GDM1 (cell line): ENCODE results near the gene ASB9.
"Not testable (repeated sequence)": the region's sequence is repeated elsewhere in the genome, so short reads cannot be mapped to it uniquely, and the experiment has no call there.

ENCODE experiments used
- DNase-seq: peaks from one replicate; lab custom pipeline; 2025; lab: John Stamatoyannopoulos, UW

Gene ASB9

DNA sequence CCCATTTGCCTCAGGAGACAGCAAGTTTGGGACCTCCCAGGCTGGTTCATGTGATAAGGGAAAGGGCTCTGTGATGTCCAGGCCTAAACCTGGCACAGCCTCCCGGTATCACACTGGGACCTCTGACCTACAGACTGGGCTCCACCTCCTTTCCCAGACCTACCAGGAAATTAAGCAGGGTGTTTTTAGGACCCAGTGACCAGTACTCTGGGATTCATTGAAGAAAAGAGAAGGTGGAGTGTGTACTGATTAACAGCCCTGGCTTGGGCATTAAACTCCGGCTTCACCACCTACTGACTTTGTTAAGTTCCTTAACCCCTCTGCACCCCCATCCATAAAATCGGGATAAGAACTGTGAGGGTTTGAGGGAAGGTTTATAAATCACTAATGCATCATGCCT is 28.6 kb downstream of the ASB9 start:
- DNase-seq = no peak

DNA sequence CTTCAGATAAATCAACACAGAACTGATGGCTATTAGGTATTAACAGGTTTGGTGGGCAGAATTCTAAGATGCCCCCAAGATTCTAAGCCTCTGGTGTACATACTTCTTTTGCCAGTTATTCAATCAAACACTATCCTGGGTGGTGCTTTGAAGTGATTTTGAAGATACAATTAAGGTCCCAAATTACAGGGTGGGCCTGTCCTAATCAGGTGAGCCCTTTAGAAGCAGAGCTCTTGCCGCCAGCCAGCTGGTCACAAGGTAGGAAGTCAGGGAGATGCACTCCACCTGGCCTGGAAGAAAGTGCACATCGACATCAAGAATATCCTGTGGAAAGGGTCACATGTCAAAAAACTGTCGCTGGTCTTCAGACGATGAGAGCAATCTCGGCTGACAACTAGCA is 29.5 kb downstream of the ASB9 start:
- DNase-seq = no peak

DNA sequence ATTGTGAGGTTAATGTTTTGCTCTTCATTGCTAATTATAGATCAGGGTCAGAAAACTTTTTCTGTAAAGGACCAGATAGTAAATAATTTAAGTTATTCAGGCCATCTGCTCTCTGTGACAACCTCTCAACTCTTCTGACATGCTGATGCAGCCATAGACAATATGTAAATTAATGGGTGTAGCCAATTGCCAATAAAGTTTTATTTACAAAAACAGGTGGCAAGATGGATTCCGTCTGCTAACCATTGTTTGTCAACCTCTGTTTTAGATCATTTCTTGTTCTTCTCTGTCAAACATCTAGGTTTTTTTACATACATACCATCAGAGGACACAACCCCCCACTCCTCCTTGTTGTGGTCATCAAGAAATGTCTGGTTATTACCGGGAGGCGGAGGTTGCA is 33.7 kb downstream of the ASB9 start:
- no peak for DNase-seq

DNA sequence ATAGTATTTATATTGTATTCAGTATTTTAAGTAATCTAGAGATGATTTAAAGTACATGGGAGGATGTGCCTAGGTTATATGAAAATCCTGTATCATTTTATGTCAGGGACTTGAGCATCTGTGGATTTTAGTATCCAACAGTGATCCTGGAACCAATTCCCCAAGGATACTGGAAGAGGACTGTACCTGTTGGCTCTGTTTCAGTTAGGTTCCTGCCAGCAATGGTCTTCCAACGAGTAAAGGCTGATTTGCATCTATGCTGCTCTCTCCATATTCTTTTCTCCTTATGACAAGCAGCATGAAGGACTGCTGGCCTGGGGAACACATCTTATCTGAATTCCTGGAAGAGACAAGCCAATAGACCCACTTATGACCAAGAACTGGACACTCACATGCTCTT is 34.9 kb downstream of the ASB9 start:
- no peak for DNase-seq

DNA sequence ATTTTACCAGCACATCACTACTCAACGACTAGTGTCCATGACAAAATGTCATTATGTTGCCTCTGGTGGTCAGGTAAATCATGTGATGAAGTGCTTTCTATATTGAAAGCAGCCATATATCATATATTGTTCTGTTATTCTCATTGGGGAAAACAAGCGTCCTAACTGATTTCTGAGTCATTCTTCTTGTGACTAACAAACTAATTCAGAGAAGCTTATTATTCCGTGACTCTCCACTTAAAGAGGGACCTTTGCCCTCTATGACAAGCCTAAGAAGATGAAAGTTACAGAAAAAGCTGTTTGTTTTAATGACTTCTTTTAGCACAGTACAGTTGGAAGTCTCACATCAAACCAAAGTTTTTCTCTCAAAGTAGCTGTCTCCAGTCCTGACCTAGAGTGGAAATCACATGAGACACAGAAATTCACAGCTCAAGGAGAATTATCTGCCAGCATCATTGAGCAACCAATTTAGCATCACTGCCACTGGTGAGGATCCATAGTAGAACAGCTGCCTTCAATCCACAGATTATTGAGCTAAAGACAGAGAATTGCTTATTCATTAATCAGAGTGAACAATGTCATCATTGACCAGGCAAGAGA is 36.4 kb downstream of the ASB9 start:
- no peak for DNase-seq

DNA sequence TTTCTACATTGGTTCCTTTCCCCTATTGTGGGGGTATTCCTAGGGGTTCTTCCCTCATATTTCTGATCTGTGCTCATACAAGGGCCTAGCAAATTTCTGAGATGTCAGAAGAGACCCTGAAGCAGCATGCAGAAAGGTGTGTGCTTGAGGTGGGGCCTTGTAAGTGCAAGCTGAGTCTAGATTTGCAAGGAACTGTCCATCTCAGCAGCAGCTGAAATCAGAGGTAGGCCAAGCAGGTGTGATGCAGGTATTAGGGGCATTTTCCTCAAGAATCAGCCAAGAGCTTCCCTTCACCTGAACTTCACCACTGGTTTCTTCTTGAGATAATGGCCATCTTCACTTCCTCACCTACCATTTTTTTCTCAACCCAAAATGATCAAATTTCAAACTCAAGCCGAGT is 45.1 kb downstream of the ASB9 start:
- DNase-seq = no peak

DNA sequence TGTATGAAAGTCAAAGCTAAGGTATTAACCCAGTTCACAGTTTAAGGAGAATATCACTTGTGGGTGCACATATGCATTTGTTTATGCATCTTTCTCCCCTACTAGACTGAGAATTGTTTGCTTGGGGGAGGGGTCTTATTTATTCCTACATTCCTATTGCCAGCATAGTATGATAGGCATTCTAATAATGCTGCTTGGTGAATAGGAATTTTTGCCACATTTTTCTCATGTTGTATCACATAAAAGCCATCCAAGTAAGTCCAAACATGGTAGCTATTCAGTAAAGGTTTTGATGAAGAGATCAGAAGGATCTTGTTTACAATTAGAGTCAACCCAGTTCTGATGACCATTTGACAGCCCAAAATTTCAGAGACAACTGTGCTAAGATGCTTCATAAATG is 48.6 kb downstream of the ASB9 start:
- no peak for DNase-seq

DNA sequence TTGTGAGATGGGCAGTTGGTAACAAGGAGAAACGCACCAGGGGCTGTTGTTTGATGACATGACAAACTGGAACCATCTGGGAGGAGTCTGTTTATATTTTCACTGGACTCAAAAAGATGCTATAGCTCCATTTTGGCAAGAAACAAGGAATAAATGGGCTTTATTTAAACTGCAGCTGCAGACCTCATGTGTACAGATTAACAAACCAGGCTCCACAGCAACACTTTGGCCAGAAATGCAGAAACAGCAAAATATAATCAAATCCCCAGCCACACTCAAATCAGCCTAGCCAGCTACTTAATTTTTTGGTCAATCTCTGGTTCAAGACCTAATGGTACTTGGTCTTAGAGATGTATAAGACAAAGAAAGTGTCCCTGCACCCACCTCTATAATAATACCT is 52.7 kb downstream of the ASB9 start:
- DNase-seq = no peak

DNA sequence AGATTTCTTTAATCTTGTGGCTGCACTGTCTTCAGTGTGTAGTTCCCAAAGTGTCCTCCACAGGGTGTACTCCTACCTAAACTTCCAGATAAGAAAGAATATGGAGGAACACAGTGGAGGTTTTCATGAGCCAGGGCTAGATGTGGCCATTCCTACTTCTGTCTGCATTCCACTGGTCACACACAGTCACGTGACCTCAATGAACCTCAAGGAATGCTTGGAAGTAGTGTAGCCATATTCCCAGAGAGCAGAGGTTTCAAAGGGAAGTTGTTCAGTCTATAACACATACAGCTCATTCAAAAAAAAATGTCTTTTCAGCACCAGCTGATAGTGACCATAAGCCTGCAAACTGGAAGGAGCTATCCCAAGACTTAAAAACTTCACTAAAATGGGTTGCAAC is 53.6 kb downstream of the ASB9 start:
- DNase-seq = no peak

DNA sequence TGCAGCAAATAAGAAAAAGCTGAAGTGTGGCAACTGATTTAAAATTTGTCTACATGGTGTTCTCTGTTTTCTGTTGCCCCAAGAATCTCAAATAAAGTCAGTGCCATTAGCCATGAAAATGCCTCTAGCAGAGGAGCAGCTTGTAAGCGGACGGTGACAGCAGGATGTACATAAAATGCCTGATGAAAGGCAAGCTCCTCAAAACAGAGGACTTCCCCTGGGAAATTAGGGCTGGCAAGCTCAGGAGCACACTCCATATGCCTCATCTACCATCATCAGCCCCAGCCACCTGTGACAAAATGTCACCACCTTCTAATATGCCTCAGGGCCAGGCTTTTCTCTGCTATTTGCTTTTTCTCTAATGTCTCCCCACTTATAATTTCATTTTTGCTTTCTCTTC is 54.5 kb downstream of the ASB9 start:
- DNase-seq = no peak

DNA sequence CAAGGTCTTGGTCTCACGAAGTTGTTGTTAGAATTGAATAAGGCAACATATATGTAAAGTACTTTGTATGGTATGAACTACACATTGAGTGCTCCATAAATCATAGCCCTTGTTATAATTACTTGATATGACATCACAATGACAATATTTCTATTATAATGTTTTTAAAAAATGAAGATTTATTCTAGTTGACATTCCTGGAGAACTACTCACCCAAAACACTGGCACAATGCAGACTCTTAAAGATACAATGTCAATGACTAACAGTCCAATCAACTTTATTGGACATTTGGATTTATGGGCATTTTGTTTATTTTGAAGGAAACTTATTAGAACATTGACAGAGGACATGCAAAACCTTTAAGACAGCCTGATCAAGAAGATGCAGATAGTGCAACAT is 55.3 kb downstream of the ASB9 start:
- no peak for DNase-seq

DNA sequence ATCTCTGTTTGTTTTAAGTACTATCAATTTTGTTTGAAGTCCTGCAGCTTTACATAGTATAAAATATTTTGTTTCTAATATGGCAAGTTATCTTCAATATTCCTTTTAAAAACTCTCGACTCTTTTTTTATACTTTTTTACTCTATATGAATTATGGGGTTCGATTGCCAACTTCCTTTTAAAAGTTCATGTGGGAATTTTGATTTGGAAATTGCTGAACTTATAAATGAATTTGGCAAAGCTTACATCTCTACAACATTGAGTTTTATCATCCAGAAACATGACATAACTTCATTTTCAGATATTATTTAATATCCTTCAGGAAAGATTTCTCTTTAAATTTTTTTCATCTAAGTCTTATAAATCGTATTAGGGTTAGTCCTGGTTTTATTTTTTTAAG is 60.8 kb downstream of the ASB9 start:
- no peak for DNase-seq

DNA sequence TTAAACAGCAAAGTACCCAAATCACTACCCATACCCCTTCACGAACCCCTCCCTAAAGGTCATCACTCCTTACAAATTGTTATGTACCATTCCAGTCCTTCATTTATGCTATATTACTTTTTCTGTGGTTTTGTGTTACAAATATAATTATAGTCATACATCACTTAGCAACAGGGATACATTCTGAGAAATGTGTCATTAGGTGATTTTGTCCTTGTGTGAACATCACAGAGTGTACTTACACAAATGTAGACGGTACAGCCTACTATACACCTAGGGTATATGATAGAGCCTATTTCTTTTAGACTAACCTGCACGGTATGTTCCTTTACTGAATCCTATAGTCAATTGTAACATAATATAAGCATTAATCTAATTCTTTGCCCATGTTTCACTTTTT is 61.9 kb downstream of the ASB9 start:
- no peak for DNase-seq

DNA sequence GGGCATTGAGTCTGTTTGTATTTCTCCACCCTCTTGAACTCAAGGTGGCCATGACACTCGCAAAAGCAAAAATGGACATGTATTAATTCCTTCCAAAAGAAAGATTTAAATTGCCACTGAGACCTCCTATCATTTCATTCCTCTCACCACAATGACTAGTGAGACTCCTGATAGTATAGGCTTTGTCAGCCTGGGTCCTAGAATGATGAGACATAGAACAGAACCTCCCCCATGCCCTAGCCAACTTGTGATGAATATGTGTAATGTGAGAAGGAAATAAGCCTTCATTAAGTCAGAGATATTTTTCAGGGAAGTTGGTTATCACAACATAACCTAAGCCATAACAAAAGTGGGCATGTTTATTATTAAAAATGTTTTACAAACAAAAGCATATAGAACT is 62.5 kb downstream of the ASB9 start:
- no peak for DNase-seq

DNA sequence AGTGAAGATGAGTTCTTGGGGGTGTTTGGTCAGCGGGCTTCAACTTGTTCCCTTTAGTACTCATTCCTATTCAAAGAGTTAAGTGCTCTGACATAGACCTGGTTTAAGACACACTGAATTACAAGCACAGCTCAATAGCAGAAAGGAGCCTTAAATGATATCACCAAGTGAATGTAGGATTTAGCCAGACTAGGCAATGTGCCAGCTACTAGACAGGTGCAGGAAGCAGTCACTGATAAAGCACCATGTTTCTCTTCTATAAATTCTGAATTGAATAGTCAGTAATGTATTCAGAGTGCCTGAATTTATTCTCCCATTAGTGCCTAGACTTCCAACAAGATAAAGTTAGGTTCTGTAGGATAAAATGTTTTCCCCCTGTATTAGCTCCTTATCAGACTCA is 63.6 kb downstream of the ASB9 start:
- no peak for DNase-seq

DNA sequence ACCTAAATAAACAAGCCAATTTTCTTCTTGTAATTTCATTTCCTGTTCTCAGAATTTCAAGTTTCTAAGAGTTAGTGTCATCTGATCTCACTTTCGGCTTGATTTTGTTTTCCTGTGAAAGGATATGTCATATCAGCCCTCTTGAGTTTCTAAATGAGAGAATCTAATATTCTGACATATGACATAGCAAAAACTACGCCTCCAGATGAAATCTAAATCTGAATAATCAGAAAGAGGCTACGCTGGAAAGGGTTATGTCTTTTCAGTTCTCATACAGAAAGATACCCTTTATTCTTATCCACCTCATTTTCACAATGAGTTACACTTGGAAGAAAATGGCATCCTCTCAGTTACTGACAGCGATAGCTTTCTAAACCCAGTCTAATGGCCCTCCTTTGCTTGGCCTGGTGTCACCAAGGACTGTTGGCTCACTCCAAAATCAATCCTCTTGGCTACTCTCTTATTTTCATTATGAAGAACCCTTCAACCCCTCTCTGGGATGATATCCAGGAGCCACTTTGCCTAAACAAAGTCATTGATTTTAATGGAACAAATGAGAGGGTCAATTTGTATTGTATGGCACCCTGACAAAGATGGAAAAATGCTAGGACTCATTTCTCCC is 65.6 kb downstream of the ASB9 start:
- no peak for DNase-seq

DNA sequence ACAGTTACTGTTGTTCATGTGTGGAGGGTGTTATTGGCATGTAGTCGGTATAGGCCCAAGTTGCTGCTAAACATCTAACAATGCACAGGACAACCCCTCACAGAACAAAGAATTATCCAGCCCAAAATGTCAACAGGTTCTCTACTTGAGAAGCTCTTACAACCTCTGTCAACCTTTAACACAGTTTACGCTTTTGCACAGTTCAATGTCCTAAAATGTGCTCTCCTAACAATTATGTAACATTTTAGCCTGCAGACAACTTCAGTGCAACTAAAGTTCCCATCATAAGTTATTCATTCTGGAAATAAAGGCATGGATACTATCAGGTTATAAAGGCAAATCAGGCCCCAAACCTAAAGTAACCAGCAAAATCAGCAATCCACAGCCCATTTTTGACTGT is 66.2 kb downstream of the ASB9 start:
- DNase-seq = no peak

DNA sequence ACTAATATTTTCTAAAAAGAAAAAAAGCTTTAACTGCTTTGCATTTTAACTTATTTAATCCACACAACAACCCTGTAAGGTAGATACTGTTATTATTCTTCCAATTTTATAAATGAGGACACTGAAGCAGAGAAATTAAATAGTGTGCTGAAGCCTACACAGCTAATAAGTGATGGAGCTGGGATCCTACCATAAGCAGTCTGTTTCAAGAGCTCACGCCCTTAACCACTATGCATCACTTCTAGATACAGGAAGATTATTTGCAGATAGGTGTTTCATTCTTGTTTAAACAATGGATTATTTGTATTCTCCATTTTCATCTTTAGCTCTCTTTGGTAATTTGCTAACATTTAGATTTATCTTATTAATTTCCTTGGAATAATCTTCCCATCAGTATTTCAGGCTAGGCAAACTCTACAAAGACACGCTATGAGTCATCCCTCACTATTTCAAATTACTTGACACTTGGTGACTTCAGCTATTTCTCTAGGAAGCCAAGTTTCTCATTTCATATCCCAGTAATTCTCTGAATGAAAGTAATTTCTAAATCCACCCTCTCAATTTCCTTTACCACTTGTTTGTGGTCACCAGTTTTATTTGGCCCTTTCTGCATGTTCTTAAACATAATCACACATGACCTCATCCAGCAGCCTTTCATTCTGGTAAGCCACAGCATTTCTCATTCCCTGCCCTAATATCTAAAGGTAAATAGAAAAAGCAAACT is 67.3 kb downstream of the ASB9 start:
- DNase-seq = no peak

DNA sequence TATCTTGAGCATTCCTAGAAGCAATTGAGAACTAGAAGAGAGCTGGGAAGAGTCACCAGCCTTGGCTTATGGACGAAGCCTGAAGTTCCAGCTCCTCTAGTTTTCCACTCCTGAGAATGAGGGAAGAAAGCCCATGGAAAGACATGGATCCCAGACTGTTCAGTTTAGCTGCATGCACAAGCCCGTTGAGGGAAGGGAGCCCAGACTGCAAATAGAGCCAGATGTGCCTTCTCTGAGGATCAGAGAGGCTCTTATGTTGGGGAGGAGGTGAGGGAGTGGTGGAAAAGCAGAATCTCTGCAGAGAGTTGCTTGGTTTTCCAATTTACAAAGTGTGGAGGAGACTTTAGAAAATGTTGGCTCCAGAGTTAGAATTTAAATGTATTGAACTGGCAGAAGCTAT is 69.0 kb downstream of the ASB9 start:
- DNase-seq = no peak

DNA sequence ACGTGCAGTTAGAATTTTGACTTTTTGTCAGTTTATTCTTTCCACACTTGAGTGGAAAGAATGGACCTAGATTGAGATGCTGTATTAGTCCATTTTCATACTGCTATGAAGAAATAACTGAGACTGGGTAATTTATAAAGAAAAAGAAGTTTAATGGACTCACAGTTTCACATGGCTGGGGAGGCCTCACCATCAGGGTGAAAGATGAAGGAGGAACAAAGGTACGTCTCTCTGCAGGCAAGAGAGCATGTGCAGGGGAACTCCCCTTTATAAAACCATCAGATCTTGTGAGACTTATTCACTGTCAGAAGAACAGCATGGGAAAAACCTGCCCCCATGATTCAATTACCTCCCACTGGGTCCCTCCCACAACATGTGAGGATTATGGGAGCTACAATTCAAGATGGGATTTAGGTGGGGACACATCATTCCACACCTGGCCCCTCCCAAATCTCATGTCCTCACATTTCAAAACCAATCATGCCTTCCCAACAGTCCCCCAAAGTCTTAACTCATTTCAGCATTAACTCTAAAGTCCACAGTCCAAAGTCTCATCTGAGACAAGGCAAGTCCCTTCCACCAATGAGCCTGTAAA is 71.2 kb downstream of the ASB9 start:
- DNase-seq = not testable (repeated sequence)

DNA sequence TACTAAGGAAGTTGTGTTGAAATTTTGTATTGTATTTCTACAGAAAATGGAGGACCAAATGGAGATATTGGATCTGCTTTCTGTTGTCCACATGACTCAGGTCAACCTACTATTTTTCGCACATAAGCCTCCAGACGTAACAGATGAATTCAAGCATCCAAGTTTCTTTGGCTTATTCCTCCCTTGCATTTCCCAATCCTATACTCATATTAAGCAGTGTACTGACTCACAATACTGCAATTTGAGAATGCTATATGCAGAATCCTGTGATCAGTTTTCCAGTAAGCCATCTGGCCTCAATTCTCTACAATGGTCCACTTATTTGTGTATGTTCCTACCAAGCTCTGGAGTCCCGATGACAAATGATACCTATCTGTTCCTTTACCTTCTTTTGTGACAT is 75.7 kb downstream of the ASB9 start:
- DNase-seq = no peak
